ENCODE data around the gene RNF130. TPM values are rescaled to one million over a fixed set of nuclear protein-coding genes. Genes with fewer than 3 reads are reported as not detected.

The RNF130 gene
- polyA plus RNA-seq, 1 experiment, result 32.7 TPM

- no peaks in the 10 kb centered on the region for H3K36me3 ChIP-seq (ENCODE audit: control insufficient read depth, insufficient read depth, low read length)
- peaks cover 4% of the 10 kb centered on the region; the same call in 1 of the 2 replicates for H3K27me3 ChIP-seq (ENCODE audit: control insufficient read depth, insufficient read depth, low read length)
- no peak for TF ChIP-seq CTCF (IDR thresholded peaks at IDR 0.05; ENCODE audit: insufficient read depth, low read depth, low read length)
- POLR2A ChIA-PET, result no interaction called here
- no peak for DNase-seq (ENCODE audit: low read depth)
- CTCF ChIA-PET, result no interaction called here
- H3K4me3 ChIP-seq (ENCODE audit: low read depth, low read length), result no peak overlapping the region
Measured at GRCh38 chr5:180083529-180084060, 12.0 kb upstream of the RNF130 start.

GRCh38 chr5:180082633-180083420 is 11.3 kb upstream of the RNF130 start:
- CTCF ChIA-PET, result interaction anchor here (0.6 kb wide), 1 partner anchor 197 kb away, joined by 4 read pairs; no protein-coding TSS in a partner anchor
- Histone ChIP-seq H3K36me3 (ENCODE audit: control insufficient read depth, insufficient read depth, low read length) (no peaks in the 10 kb centered on the region), H3K27me3 (ENCODE audit: control insufficient read depth, insufficient read depth, low read length) (peaks cover 4% of the 10 kb centered on the region; the same call in 1 of the 2 replicates), H3K4me3 (ENCODE audit: low read depth, low read length) (no peak overlapping the region)
- POLR2A ChIA-PET, result no interaction called here
- no peak for TF ChIP-seq CTCF (IDR thresholded peaks at IDR 0.05; ENCODE audit: insufficient read depth, low read depth, low read length)
- DNase-seq (ENCODE audit: low read depth), result no peak

- Histone ChIP-seq H3K36me3 (ENCODE audit: control insufficient read depth, insufficient read depth, low read length) (no peaks in the 10 kb centered on the region), H3K27me3 (ENCODE audit: control insufficient read depth, insufficient read depth, low read length) (peaks cover 4% of the 10 kb centered on the region; the same call in 1 of the 2 replicates), H3K4me3 (ENCODE audit: low read depth, low read length) (no peak overlapping the region)
- DNase-seq (ENCODE audit: low read depth), result no peak
- TF ChIP-seq CTCF (IDR thresholded peaks at IDR 0.05; ENCODE audit: insufficient read depth, low read depth, low read length), result no peak
- ChIA-PET CTCF (interaction anchor here (6.6 kb wide), 1 partner anchor 9 kb away, joined by 30 read pairs; no protein-coding TSS in a partner anchor), POLR2A (no interaction called here)
Measured at GRCh38 chr5:180081481-180081880, 9.9 kb upstream of the RNF130 start.

DNA sequence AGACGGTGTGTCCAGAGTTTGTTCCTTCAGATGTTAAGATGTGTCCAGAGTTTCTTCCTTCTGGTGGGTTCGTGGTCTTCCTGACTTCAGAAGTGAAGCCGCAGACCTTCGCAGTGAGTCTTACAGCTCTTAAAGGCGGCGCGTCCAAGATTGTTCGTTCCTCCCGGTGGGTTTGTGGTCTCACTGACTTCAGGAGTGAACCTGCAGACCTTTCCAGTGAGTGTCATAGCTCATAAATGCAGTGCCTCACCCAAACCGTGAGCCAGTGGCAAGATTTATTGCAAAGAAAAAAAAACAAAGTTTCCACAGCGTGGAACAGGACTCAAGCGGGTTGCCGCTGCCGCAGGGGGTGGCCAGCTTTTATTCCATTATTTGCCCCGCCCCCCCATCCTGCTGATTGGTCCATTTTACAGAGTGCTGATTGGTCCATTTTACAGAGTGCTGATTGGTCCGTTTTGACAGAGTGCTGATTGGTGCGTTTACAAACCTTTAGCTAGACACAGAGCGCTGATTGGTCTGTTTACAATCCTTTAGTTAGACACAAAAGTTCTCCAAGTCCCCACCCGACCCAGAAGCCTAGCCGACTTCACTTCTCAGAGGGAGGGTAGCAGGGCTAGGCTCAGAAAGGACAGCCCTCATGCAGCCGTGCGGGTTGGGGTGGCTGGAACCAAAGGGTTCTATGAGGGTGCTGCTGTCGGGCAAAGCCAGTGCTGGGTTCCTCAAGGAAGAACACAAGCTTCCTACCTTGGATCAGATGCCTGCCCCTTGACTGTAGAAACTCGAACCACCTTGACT is 9.1 kb upstream of the RNF130 start:
- ChIA-PET CTCF (interaction anchor here (6.6 kb wide), 1 partner anchor 10 kb away, joined by 30 read pairs; no protein-coding TSS in a partner anchor), POLR2A (no interaction called here)
- peaks cover 4% of the 10 kb centered on the region; the same call in 1 of the 2 replicates for H3K27me3 ChIP-seq (ENCODE audit: control insufficient read depth, insufficient read depth, low read length)
- H3K4me3 ChIP-seq (ENCODE audit: low read depth, low read length), result no peak overlapping the region
- DNase-seq (ENCODE audit: low read depth), result no peak
- TF ChIP-seq CTCF (IDR thresholded peaks at IDR 0.05; ENCODE audit: insufficient read depth, low read depth, low read length), result no peak
- no peaks in the 10 kb centered on the region for H3K36me3 ChIP-seq (ENCODE audit: control insufficient read depth, insufficient read depth, low read length)
